GM12878 (cell line): ENCODE measurements around the gene NDUFS6. TPM values are rescaled to one million over a fixed set of nuclear protein-coding genes. Genes with fewer than 3 reads are reported as not detected.

Experiments used
- ATAC-seq: fragments of 200-7000 bp; cut with Tn5 transposase; 3 replicates; pipeline ENCODE4 v1.9.1; 2020; ENCODE audit warnings: mild to moderate bottlenecking, moderate library complexity
- BruUV-seq: library from RNA; stranded (reverse); fragments of 400-500 nt; replicated peaks from 2 replicates; lab custom pipeline; 2021; lab: Mats Ljungman, UMichigan
- CTCF ChIA-PET: fragments of 300-600 bp; sonication (Branson Sonifier 250); formaldehyde crosslinking; extraction: SDS; loops from one replicate; lab custom pipeline; 2021; ENCODE audit warnings: inconsistent platforms; lab: Yijun Ruan, JAX
- POLR2A ChIA-PET: fragments of 350-600 bp; formaldehyde crosslinking; extraction: SDS; loops from one replicate; lab custom pipeline; 2021; ENCODE audit warnings: inconsistent platforms; lab: Charles Lee
- RAD21 ChIA-PET: fragments of 300-600 bp; sonication (Branson Sonifier 250); formaldehyde crosslinking; loops from one replicate; lab custom pipeline; 2023; ENCODE audit warnings: antibody characterized with exemption; ENCODE audit not compliant: unreplicated experiment; lab: Charles Lee
- SMC1A ChIA-PET: fragments of 300-600 bp; sonication (Branson Sonifier 250); formaldehyde crosslinking; loops from one replicate; lab custom pipeline; 2023; ENCODE audit not compliant: unreplicated experiment, uncharacterized antibody; lab: Charles Lee
- DNase-seq: peaks from one replicate; pipeline ENCODE4 v3.0.0-alpha.2; 2011; ENCODE audit warnings: low read depth, low spot score
- FAIRE-seq: peaks from 3 replicates; lab custom pipeline; 2011; peaks lifted over from hg19 to GRCh38; lab: Jason Lieb, UNC
- H2AFZ ChIP-seq: 2 replicates; pipeline ENCODE4 v1.6.0; 2011; ENCODE audit warnings: low read depth, low read length, control low read depth; ENCODE audit not compliant: control insufficient read depth
- H3K27ac ChIP-seq: 2 replicates; pipeline ENCODE4 v1.5.1; 2011; ENCODE audit warnings: control low read depth; ENCODE audit not compliant: control insufficient read depth, insufficient read depth
- H3K27me3 ChIP-seq, 2 experiments: replicated peaks in 1 of 2; 2 replicates each; pipeline versions ENCODE4 v1.6.0 to v1.6.1; 2011; ENCODE audit warnings: low read length in 1 of 2; ENCODE audit not compliant: control insufficient read depth in 2 of 2, insufficient read depth in 2 of 2
- H3K36me3 ChIP-seq, 2 experiments: 2 replicates each; pipeline ENCODE4 v1.5.1; 2011; ENCODE audit warnings: low read length in 1 of 2; ENCODE audit not compliant: control insufficient read depth in 2 of 2, insufficient read depth in 2 of 2
- H3K4me1 ChIP-seq: 2 replicates; pipeline ENCODE4 v1.6.1; 2011; ENCODE audit warnings: mild to moderate bottlenecking, low read length, moderate library complexity, mixed read lengths; ENCODE audit not compliant: control insufficient read depth, insufficient read depth
- H3K4me2 ChIP-seq: 2 replicates; pipeline ENCODE4 v1.6.0; 2011; ENCODE audit warnings: control low read depth; ENCODE audit not compliant: control insufficient read depth, insufficient read depth
- H3K4me3 ChIP-seq: fragments of 200-600 bp; sonication (generic); 2 replicates; pipeline ENCODE4 v1.5.1; 2016
- H3K79me2 ChIP-seq: 2 replicates; pipeline ENCODE4 v1.6.0; 2011; ENCODE audit warnings: low read length; ENCODE audit not compliant: control insufficient read depth, insufficient read depth
- H3K9ac ChIP-seq: 2 replicates; pipeline ENCODE4 v1.8.0; 2011; ENCODE audit warnings: low read length, control low read depth, mixed read lengths; ENCODE audit not compliant: control insufficient read depth, insufficient read depth
- H3K9me3 ChIP-seq: replicated peaks from 3 replicates; pipeline ENCODE4 v1.5.1; 2011; ENCODE audit warnings: mild to moderate bottlenecking, low read length; ENCODE audit not compliant: control insufficient read depth, insufficient read depth
- H4K20me1 ChIP-seq: 2 replicates; pipeline ENCODE4 v1.6.0; 2011; ENCODE audit not compliant: control insufficient read depth, insufficient read depth
- CHD2 ChIP-seq: IDR thresholded peaks from 2 replicates; pipeline ENCODE4 v1.6.1; 2011; ENCODE audit warnings: low read depth, low read length, improper control_type of control experiment, borderline replicate concordance
- FOS ChIP-seq: IDR thresholded peaks from 3 replicates; pipeline ENCODE4 v1.6.1; 2011; ENCODE audit warnings: borderline replicate concordance; ENCODE audit not compliant: insufficient read length; ENCODE audit errors: extremely low read depth
- KLF5 ChIP-seq: fragments of 450-650 bp; IDR thresholded peaks from 2 replicates; pipeline ENCODE4 v1.6.1; 2014; ENCODE audit warnings: mild to moderate bottlenecking; ENCODE audit not compliant: partially characterized antibody
- NRF1 ChIP-seq: conservative IDR thresholded peaks from 2 replicates; pipeline ENCODE4 v1.6.1; 2011; ENCODE audit warnings: mild to moderate bottlenecking, low read depth, low read length, improper control_type of control experiment
- PML ChIP-seq: IDR thresholded peaks from 2 replicates; pipeline ENCODE4 v1.6.1; 2012; ENCODE audit warnings: low read length, inconsistent platforms
- SIX5 ChIP-seq: IDR thresholded peaks from 2 replicates; pipeline ENCODE4 v1.6.1; 2011; ENCODE audit warnings: mild to moderate bottlenecking, low read depth, low read length, moderate library complexity; ENCODE audit not compliant: severe bottlenecking
- ZZZ3 ChIP-seq: IDR thresholded peaks from 2 replicates; pipeline ENCODE4 v1.6.1; 2011; ENCODE audit warnings: low read depth; ENCODE audit not compliant: control insufficient read depth, insufficient read length
- WGBS: methylation state at CpG from one replicate; pipeline ENCODE4 v1.1.6; 2016; ENCODE audit warnings: low lambda C conversion rate; ENCODE audit not compliant: insufficient replicate concordance, insufficient coverage; ENCODE audit errors: missing lambda C conversion rate; 5-methylcytosine and 5-hydroxymethylcytosine counted together
- in situ Hi-C: fragments of 300-500 bp; cut with MboI; formaldehyde crosslinking; loops from 9 replicates; pipeline ENCODE4 v1.14.3; 2018; ENCODE audit warnings: mixed read lengths
- intact Hi-C: fragments of 100-400 bp; cut with micrococcal nuclease; formaldehyde crosslinking; loops from one replicate; pipeline ENCODE4 v1.14.2; 2022; ENCODE audit not compliant: unreplicated experiment
- polyA plus RNA-seq, 11 experiments: library from polyadenylated mRNA; depleted of rRNA in 4 of 11; unstranded in 6 of 11; stranded (reverse) in 5 of 11; fragments of >200 nt; fragmentation: Nextera tagmentation in 4 of 11; fragmentation: Illumina TruSeq in 1 of 11; extraction: Ambion mirVana in 4 of 11; extraction: Trizol in 1 of 11; gene quantifications; 1 replicate in 1 of 11; 2 replicates in 10 of 11; pipeline versions ENCODE4 v1.2.1 to v1.2.3, GENCODE V29; 2011 to 2016; ENCODE audit warnings: inconsistent platforms in 2 of 11, missing spikeins in 2 of 11, low read depth in 1 of 11
- total RNA-seq, 4 experiments: library from RNA; depleted of rRNA in 3 of 4; stranded (reverse); fragments of >200 nt in 3 of 4; fragmentation: Illumina TruSeq in 1 of 4; extraction: Trizol in 1 of 4; gene quantifications; 2 replicates each; pipeline versions ENCODE4 v1.2.1 to v1.2.3, GENCODE V29; 2013 to 2021
- TF ChIP-seq, protein P1 (sequence below): IDR thresholded peaks from 2 replicates; pipeline ENCODE4 v1.6.1; 2012; ENCODE audit warnings: low read depth, low read length, improper control_type of control experiment
- TF ChIP-seq, protein P2 (sequence below): IDR thresholded peaks from 2 replicates; pipeline ENCODE4 v1.6.1; 2011; ENCODE audit warnings: borderline replicate concordance, low read depth, mild to moderate bottlenecking, moderate library complexity, mixed read lengths, low read length; ENCODE audit not compliant: insufficient read depth; ENCODE audit errors: extremely low read length
- TF ChIP-seq, protein P3 (sequence below): fragments of 450-650 bp; formaldehyde crosslinking; IDR thresholded peaks from 2 replicates; pipeline ENCODE4 v1.4.0; 2020; ENCODE audit warnings: mild to moderate bottlenecking, moderate library complexity

NDUFS6 gene
- total and polyA plus RNA-seq, 10 of the 15 experiments (the other 5 are each of a cell fraction or from before 2014, with no cell fraction given): 20.7 to 213 (median 58.3) TPM

DNA sequence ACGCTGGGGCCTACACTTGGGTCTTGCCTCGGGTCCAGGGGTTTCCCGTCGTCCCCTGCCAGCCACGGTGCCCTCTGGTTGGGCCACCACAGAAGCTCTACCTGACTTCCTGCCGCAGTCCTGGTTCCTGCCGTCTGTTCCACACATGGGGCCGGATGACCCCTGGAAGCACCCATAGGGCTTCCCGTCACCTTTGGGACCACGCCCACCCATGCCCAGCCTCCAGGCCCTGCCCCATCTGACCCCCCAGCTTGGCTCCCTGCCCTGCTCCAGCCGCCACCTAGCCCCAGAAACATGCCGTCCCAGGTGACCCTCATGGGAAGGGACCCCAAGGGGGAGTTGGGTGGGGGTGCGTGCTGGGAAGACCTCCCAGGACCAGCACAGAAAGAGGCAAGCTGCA, 15.2 kb upstream of the NDUFS6 start:
- H4K20me1 ChIP-seq: no peaks in the 10 kb centered on the region
- ChIA-PET POLR2A (interaction anchor here (2.1 kb wide), 1 partner anchor 14 kb away, joined by 4 read pairs; the partner anchor contains the start of gene MRPL36), RAD21 (interaction anchor here (1.4 kb wide), 1 partner anchor 11 kb away, joined by 3 read pairs; no protein-coding TSS in a partner anchor), CTCF (no interaction called here), SMC1A (interaction anchor here (0.7 kb wide), 1 partner anchor 16 kb away, joined by 3 read pairs; no protein-coding TSS in a partner anchor)
- no peak overlapping the region for H3K4me2 ChIP-seq
- H2AFZ ChIP-seq: no peak overlapping the region
- no peaks in the 10 kb centered on the region; the same call in 2 of the 3 replicates for H3K9me3 ChIP-seq
- no peak for FAIRE-seq
- H3K79me2 ChIP-seq: no peaks in the 10 kb centered on the region
- 90% methylated on average over 10 of the region's 13 CpGs for WGBS
- no peak overlapping the region for H3K4me3 ChIP-seq
- in situ Hi-C loops: no loop called here
- TF ChIP-seq, protein P1, sequence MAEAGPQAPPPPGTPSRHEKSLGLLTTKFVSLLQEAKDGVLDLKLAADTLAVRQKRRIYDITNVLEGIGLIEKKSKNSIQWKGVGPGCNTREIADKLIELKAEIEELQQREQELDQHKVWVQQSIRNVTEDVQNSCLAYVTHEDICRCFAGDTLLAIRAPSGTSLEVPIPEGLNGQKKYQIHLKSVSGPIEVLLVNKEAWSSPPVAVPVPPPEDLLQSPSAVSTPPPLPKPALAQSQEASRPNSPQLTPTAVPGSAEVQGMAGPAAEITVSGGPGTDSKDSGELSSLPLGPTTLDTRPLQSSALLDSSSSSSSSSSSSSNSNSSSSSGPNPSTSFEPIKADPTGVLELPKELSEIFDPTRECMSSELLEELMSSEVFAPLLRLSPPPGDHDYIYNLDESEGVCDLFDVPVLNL: no peak
- TF ChIP-seq ZZZ3 (no peak), SIX5 (no peak), FOS (no peak), NRF1 (no peak), PML (no peak), CHD2 (no peak), KLF5 (no peak)
- TF ChIP-seq, protein P2, sequence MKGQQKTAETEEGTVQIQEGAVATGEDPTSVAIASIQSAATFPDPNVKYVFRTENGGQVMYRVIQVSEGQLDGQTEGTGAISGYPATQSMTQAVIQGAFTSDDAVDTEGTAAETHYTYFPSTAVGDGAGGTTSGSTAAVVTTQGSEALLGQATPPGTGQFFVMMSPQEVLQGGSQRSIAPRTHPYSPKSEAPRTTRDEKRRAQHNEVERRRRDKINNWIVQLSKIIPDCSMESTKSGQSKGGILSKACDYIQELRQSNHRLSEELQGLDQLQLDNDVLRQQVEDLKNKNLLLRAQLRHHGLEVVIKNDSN: no peak
- TF ChIP-seq, protein P3, sequence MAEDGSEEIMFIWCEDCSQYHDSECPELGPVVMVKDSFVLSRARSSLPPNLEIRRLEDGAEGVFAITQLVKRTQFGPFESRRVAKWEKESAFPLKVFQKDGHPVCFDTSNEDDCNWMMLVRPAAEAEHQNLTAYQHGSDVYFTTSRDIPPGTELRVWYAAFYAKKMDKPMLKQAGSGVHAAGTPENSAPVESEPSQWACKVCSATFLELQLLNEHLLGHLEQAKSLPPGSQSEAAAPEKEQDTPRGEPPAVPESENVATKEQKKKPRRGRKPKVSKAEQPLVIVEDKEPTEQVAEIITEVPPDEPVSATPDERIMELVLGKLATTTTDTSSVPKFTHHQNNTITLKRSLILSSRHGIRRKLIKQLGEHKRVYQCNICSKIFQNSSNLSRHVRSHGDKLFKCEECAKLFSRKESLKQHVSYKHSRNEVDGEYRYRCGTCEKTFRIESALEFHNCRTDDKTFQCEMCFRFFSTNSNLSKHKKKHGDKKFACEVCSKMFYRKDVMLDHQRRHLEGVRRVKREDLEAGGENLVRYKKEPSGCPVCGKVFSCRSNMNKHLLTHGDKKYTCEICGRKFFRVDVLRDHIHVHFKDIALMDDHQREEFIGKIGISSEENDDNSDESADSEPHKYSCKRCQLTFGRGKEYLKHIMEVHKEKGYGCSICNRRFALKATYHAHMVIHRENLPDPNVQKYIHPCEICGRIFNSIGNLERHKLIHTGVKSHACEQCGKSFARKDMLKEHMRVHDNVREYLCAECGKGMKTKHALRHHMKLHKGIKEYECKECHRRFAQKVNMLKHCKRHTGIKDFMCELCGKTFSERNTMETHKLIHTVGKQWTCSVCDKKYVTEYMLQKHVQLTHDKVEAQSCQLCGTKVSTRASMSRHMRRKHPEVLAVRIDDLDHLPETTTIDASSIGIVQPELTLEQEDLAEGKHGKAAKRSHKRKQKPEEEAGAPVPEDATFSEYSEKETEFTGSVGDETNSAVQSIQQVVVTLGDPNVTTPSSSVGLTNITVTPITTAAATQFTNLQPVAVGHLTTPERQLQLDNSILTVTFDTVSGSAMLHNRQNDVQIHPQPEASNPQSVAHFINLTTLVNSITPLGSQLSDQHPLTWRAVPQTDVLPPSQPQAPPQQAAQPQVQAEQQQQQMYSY: no peak
- no peak for ATAC-seq
- H3K9ac ChIP-seq: no peak overlapping the region
- H3K27me3 ChIP-seq: no peaks in the 10 kb centered on the region
- BruUV-seq: no TSS peak
- no peaks in the 10 kb centered on the region for H3K36me3 ChIP-seq
- no peak for DNase-seq
- peaks cover 55% of the 10 kb centered on the region for H3K4me1 ChIP-seq
- H3K27ac ChIP-seq: no peak overlapping the region
- intact Hi-C loops: no loop called here
